GM19239 (cell line): ENCODE results near the gene SNAP23.

Source experiments
- DNase-seq: peaks from one replicate; pipeline ENCODE4 v3.0.0; 2011; ENCODE audit warnings: low spot score; ENCODE audit not compliant: insufficient read length
- FAIRE-seq: peaks from 2 replicates; lab custom pipeline; 2011; peaks lifted over from hg19 to GRCh38; lab: Jason Lieb, UNC

Gene SNAP23

DNA sequence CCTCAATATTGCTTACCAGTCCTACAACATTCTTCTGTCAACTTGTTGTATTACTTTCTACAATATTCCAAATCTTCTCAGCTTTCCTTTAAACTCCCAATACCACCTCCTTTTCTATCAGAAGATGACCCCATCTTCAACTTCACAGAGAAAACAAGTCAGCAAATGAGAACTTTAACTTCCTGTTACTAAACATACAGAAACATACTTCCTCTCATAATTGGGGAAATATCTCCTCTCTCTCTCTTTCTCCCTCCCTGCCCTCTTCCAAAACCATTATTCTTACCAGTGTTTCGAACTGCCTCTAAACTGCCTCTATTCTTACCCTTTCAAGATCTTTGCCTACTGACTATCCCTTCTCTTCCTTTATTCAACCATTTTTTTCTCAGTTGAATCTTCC lies 1.8 kb upstream of the SNAP23 start:
- DNase-seq (no peak), FAIRE-seq (no peak)

DNA sequence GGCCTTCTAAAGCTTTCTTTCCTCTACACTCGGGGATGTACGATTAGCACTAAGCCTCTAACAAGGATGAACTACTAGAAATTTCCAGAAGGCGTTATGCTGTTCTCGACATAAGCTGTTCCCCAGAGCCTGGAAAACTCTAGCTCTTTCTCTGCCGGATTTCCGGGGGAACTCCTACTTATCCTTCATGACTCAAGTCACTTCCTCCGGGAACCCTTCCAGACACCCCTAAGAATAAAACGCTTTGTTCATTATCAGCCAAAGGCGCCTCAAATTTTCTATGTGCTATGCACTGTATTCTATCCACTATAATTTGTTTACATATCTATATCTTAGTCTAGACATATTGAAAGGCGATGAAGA lies 455 bp upstream of the SNAP23 start:
- DNase-seq (no peak), FAIRE-seq (no peak)

- FAIRE-seq: no peak
- DNase-seq: no peak
These were observed 3.0 kb downstream of the SNAP23 start for GRCh38 chr15:42498212-42499068.

DNA sequence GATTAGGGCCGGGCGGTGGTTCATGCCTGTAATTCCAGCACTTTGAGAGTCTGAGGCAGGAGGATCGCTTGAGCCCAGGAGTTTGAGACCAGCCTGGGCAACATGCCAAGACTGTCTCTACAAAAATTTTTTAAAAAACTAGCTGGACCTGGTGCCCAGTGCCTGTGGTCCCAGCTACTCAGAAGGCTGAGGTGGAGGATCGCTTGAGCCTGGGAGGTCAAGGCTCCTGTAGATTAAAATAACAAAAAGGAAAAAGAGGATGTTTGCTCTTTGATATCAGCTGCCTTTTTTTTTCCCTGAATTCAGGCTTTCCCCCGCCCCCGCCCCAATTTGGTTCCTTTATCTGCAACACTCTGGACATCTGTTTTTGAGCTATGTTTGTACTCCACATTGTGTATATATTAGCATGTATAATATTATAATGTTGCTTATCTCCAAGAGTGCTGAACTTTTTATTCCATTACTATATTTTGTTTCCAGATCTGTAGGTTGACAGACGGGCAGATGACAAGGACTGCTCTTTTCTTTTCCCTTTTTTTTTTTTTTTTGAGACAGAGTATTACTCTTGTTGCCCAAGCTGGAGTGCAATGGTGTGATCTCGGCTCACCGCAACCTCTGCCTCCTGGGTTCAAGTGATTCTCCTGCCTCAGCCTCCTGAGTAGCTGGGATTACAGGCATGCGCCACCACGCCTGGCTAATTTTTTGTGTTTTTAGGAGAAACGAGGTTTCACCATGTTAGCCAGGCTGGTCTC lies 4.6 kb downstream of the SNAP23 start:
- no peak for FAIRE-seq
- DNase-seq: no peak

GRCh38 chr15:42502477-42502876 lies 7.0 kb downstream of the SNAP23 start:
- FAIRE-seq (no peak), DNase-seq (no peak)

DNA sequence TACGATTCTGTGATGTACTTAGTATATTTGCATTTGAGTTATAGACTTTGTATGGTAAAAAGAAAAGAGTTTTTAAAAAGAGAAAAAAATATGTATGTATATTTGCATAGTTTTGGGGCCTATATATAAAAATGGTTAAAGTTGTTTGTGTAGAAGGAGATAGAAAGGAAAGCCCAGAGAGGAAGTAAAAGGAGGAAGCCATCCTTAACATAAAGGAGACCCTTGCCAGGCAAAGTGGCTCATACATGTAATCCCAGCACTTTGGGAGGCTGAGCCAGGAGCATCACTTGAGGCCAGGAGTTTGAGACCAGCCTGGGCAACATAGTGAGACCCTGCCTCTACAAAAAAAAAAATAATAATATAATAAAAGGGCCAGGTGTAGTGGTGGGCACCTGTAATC lies 8.4 kb downstream of the SNAP23 start:
- DNase-seq (no peak), FAIRE-seq (no peak)

DNA sequence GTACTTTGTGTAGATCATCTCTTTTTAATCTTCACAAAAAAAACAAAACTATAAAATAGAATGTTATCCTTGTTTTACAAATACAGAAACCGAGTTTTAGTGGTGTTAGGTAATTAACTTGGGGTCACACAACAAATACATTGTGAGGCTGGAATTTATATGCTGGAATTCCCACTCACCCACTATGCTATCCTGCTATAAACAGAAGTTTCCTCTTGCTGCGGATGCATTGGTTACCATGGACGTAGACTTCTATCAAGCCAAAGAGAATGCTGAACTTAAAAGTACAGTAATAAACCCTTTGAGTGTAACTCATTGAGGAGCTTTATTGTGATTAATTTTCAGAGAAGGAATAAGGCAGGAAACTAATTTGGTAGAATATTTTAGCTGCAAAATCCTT lies 9.2 kb downstream of the SNAP23 start:
- FAIRE-seq (peak; percentile 37), DNase-seq (no peak)

DNA sequence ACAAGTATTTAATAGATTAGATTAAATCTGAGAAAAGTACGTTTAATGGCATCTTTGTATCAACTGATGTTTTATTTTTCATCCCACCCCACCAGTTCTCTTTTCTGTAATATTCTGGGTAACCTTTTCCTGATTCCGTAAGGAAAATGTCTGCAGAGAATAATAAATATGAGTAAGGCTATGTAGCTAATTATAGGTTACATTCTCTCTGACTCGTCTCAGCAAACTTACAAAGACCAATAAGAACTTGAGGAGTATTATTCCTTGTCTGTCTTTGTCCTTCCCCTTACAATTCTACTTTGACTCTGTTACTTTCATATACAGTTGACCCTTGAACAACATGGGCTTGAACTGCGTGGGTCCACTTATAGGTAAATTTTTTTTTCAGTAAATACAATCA lies 12.1 kb downstream of the SNAP23 start:
- FAIRE-seq (no peak), DNase-seq (no peak)

GRCh38 chr15:42508263-42508690 lies 12.8 kb downstream of the SNAP23 start:
- no peak for DNase-seq
- FAIRE-seq: no peak

- FAIRE-seq (peak; percentile 74), DNase-seq (no peak)
These were observed 15.0 kb downstream of the SNAP23 start for GRCh38 chr15:42510258-42511006.

- FAIRE-seq: no peak
These were observed 15.6 kb downstream of the SNAP23 start for GRCh38 chr15:42511007-42511391.

GRCh38 chr15:42523331-42523730 lies 27.9 kb downstream of the SNAP23 start:
- no peak for FAIRE-seq
- no peak for DNase-seq

More at GRCh38 chr15:42511007-42511391, 15.6 kb downstream of the SNAP23 start:
- DNase-seq: no peak

- FAIRE-seq: no peak
- no peak for DNase-seq
These were observed 33.5 kb downstream of the SNAP23 start for GRCh38 chr15:42528970-42529369.

GRCh38 chr15:42533246-42533645 lies 37.8 kb downstream of the SNAP23 start:
- FAIRE-seq: no peak

GRCh38 chr15:42544853-42545629 lies 49.6 kb downstream of the SNAP23 start:
- DNase-seq (no peak), FAIRE-seq (no peak)

More at GRCh38 chr15:42533246-42533645, 37.8 kb downstream of the SNAP23 start:
- no peak for DNase-seq

DNA sequence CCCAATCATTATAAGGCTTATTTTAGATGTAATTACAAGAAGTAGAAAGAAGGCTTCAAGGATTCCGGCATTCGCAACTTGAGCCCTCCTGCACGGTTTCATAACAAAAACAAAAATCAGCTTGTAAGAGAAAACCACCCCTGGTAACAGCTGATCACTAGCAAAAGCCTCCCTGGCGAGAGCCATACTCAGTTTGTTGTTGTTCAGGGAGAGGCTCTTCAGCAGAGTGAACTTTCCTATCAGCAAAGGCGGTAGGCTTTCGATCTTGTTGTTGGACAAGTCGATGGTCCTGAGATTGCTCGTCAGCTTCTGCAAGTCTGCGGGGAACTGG lies 52.4 kb downstream of the SNAP23 start:
- DNase-seq (peak; percentile 8), FAIRE-seq (peak; percentile 91)

DNA sequence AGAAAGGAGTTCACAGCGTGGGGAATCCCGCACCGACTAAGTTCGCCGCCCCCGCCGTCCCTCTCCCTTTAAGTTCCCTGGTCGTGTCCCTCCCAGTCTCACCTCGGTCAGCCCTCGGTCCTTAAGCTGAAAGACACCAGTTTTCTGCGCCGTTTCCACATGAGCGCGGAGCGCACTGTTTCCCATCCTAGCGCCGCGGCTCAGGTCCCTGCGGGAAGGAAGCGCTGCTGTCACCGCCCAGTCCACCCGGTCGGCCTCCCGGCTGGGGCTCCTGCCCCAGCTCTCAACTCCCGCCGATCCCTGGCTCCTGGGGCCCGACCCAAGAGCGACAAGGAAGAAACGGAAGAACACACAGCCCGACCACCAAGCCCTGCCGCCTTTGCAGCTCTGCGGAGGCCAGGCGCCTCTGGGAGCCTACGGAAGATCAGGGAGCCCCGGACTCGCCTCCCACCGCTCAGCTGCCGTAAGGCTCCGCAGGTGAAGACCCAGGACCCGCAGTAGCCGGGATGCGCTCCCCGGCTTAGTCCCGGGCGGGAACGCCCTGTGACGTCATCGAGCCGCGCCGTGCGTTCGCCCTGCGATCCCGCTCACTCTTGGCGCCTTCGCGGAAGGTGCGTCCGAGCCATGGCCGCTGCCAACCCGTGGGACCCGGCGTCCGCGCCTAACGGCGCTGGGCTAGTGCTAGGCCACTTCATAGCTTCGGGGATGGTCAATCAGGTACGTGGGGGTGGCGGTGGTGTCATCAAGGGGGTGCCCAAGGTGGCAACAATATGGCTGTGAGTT lies 53.0 kb downstream of the SNAP23 start, which contains the start of the genes HAUS2 and LRRC57:
TSS of gene HAUS2 (plus strand) at position 590 of the 783 bp plus-strand sequence. CDS start at position 625, 35 bp downstream.
TSS of gene LRRC57 (minus strand) at position 545 of the 783 bp plus-strand sequence. CDS start at position 186, 359 bp downstream.
- peak; percentile 80 for FAIRE-seq

GRCh38 chr15:42549032-42549491 lies 53.6 kb downstream of the SNAP23 start:
- DNase-seq: peak; percentile 17
- peak; percentile 4 for FAIRE-seq

More for the DNA sequence above, 53.0 kb downstream of the SNAP23 start, which contains the start of the genes HAUS2 and LRRC57:
- DNase-seq: peak; percentile 94
